Spinal cord (tissue), 10 donors: ENCODE measurements around the gene NUFIP1. TPM values are rescaled to one million over a fixed set of nuclear protein-coding genes. Genes with fewer than 3 reads are reported as not detected.
A peak's percentile ranks its signal among the peaks of the same experiment; 100 is the strongest.

Source experiments
- DNase-seq, 6 donors: peaks; one replicate each; pipeline versions ENCODE4 v3.0.0 to v3.0.0-alpha.2; 2013 to 2015; ENCODE audit warnings: low spot score in 6 of 6, low read depth in 4 of 6
- H3K27ac ChIP-seq: one replicate; pipeline ENCODE4 v1.5.1; 2013; ENCODE audit warnings: low read depth, low read length, control low read depth
- H3K27me3 ChIP-seq: one replicate; pipeline ENCODE4 v1.6.1; 2013; ENCODE audit warnings: low read length; ENCODE audit not compliant: control insufficient read depth, insufficient read depth
- H3K36me3 ChIP-seq: one replicate; pipeline ENCODE4 v1.6.1; 2013; ENCODE audit warnings: low read length; ENCODE audit not compliant: control insufficient read depth, insufficient read depth
- H3K4me1 ChIP-seq: one replicate; pipeline ENCODE4 v1.6.1; 2013; ENCODE audit warnings: low read length; ENCODE audit not compliant: control insufficient read depth, insufficient read depth
- H3K4me3 ChIP-seq: one replicate; pipeline ENCODE4 v1.5.1; 2013; ENCODE audit warnings: low read depth, low read length, control low read depth
- H3K9me3 ChIP-seq: one replicate; pipeline ENCODE4 v1.6.1; 2013; ENCODE audit warnings: low read length; ENCODE audit not compliant: control insufficient read depth, insufficient read depth
- WGBS: methylation state at CpG from one replicate; pipeline ENCODE4 v1.1.5; 2013; ENCODE audit warnings: missing lambda C conversion rate; ENCODE audit not compliant: insufficient coverage; 5-methylcytosine and 5-hydroxymethylcytosine counted together
- polyA plus RNA-seq, 2 donors: library from polyadenylated mRNA; unstranded; fragments of 120-200 nt; gene quantifications; one replicate each; pipeline ENCODE4 v1.2.1, GENCODE V29; 2013; ENCODE audit not compliant: insufficient read length in 2 of 2
- total RNA-seq, 2 donors: library from RNA; depleted of rRNA in 1 of 2; stranded (reverse); fragments of 120-200 nt in 1 of 2; fragments of >200 nt in 1 of 2; gene quantifications; one replicate each; pipeline versions ENCODE4 v1.2.3 to v1.2.4, GENCODE V29; 2013 to 2014
- donor health status: healthy.

Gene NUFIP1
- total and polyA plus RNA-seq, 4 donors: 4.5 to 10.8 (median 7.7) TPM

DNA sequence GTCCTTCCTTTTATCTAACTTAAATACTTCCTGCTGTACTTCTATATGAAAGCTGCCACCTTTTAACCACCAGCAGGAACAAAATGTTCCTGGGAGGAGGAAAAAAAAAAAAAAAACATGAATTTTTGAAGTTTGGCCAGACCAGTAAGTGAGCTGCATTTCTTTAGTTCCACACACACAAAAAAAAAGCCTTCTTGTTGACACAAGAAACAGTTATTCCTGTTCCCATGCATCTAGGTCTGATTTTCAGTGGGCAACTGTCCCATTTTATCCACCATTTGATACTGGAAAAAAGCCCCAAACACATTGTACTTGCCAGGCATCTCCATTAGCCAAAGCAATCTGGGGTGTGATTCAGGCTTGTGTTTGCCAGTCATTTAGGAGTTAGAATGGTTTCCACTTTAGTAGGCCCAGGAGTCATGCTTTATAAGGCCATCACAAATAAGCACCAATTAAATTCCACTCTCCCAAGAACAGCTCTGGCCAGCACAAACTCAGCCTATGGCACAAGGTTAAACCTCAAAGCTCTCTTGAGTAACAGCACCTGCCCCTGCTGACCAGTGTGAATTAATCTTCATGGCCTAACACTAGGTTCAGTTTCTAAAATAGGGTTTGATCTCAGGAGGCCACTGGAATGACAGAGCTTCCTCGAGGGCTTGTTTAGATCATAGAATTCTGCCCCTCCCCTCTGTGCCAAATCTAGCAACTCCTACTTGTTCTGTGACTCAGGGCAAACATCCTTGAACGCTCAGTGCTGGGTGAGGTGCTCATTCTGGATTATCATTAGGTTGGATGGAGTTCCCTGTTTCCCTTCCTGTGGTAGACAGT lies 67.1 kb downstream of the NUFIP1 start:
- H3K36me3 ChIP-seq: no peaks in the 10 kb centered on the region
- WGBS: no CpG with 5 or more reads among the region's 2 CpGs
- H3K4me1 ChIP-seq: peaks cover 20% of the 10 kb centered on the region
- no peak overlapping the region for H3K4me3 ChIP-seq
- H3K27ac ChIP-seq: no peak overlapping the region
- no peaks in the 10 kb centered on the region for H3K9me3 ChIP-seq
- DNase-seq: peak in 2 of 6 donors; percentile 69 to 89
- no peaks in the 10 kb centered on the region for H3K27me3 ChIP-seq

DNA sequence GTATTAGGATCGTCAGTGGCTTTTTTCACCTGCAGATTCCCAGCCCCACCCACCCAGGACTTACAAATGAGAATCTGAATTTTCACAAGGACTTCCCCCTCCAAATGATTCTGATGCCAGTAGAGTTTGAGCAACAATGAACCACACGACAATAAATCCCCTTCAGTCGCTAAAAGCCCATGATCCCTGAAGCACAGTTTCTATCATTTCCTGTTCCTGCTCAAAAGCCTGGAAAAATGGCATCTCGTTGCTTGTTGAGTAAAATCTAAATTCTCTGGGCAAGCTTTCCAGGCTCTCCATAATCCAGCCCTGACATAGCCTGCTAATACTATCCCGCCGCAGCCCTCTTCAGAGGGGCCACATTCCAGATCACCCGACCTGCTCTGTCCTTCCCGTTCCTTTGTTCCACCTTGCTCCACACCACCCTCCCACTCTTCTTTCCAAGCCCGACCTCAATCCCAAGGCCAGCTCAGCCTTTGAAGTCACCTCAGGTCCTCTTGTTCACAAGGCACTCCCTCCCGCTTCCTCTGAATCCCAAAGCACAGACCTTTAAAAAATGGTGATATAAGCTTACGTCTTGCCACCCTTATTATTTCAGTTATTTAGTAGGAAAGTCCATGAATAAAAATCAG lies 67.9 kb downstream of the NUFIP1 start:
- no peaks in the 10 kb centered on the region for H3K27me3 ChIP-seq
- DNase-seq: no peak
- no peak overlapping the region for H3K4me3 ChIP-seq
- H3K4me1 ChIP-seq: peaks cover 20% of the 10 kb centered on the region
- H3K27ac ChIP-seq: no peak overlapping the region
- no peaks in the 10 kb centered on the region for H3K36me3 ChIP-seq
- H3K9me3 ChIP-seq: no peaks in the 10 kb centered on the region
- WGBS: 52% methylated on average over 7 of the region's 11 CpGs

DNA sequence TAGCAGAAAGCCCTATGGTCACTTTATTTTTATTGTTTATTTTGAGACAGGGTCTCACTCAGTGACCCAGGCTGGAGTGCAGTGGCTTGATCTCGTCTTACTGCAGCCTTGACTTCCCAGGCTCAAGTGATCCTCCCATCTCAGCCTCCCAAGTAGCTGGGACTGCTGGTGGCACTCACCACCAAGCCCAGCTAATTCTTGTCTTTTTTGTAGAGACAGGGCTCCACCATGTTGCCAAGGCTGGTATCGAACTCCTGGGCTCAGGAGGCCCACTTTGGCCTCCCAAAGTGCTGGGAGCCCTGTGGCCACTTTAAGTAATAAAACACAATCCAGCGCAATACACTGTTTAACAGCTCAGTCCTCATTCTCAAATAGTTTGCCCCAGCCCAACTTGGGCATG lies 69.3 kb downstream of the NUFIP1 start:
- H3K4me3 ChIP-seq: no peak overlapping the region
- DNase-seq: no peak
- H3K27ac ChIP-seq: no peak overlapping the region
- 95% methylated on average over 3 of the region's 3 CpGs for WGBS
- peaks cover 20% of the 10 kb centered on the region for H3K4me1 ChIP-seq
- H3K36me3 ChIP-seq: no peaks in the 10 kb centered on the region
- H3K27me3 ChIP-seq: no peaks in the 10 kb centered on the region
- no peaks in the 10 kb centered on the region for H3K9me3 ChIP-seq

DNA sequence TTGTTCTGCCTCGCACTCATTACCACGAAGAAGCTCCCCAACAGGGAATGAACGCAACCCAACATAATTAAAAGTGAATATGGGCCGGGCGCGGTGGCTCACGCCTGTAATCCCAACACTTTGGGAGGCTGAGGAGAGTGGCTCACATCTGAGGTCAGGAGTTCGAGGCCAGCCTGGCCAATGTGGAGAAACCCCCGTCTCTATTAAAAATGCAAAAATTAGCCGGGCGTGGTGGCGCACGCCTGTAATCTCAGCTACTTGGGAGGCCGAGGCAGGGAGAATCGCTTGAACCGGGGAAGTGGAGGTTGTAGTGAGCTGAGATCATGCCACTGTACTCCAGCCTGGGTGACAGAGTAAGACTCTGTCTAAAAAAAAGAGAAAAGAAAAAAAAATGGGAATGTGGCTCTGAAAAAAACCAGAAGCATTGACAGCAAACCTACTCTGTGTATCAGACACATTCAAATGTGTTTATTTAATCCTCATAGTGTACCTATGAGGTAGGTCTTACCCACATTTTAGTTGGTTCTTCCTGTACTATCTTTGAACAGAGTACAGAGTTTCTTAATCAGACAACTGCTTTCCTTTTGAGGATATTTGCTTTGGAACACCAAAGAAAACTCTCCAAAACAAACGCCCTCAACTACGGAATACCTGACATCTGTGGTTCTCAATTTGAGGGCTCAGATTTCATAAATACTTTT lies 70.0 kb downstream of the NUFIP1 start:
- Histone ChIP-seq H3K4me3 (peak overlapping the region; percentile 73), H3K27me3 (no peaks in the 10 kb centered on the region), H3K27ac (peak overlapping the region; percentile 98), H3K4me1 (peaks cover 20% of the 10 kb centered on the region), H3K36me3 (no peaks in the 10 kb centered on the region), H3K9me3 (no peaks in the 10 kb centered on the region)
- no peak for DNase-seq
- 98% methylated on average over 16 of the region's 18 CpGs for WGBS

GRCh38 chr13:44918326-44919103 lies 70.8 kb downstream of the NUFIP1 start:
- peak in 1 of 6 donors; percentile 80 for DNase-seq
- peak overlapping the region; percentile 73 for H3K4me3 ChIP-seq
- H3K27ac ChIP-seq: peak overlapping the region; percentile 98
- H3K27me3 ChIP-seq: no peaks in the 10 kb centered on the region
- no peaks in the 10 kb centered on the region for H3K9me3 ChIP-seq
- H3K4me1 ChIP-seq: peaks cover 20% of the 10 kb centered on the region
- no peaks in the 10 kb centered on the region for H3K36me3 ChIP-seq
- 9% methylated on average over 23 of the region's 26 CpGs for WGBS

GRCh38 chr13:44917589-44918325 lies 71.5 kb downstream of the NUFIP1 start:
- under 1% methylated on average over 40 of the region's 41 CpGs for WGBS
- Histone ChIP-seq H3K9me3 (no peaks in the 10 kb centered on the region), H3K4me3 (peak overlapping the region; percentile 73), H3K36me3 (no peaks in the 10 kb centered on the region), H3K27ac (peak overlapping the region; percentile 98), H3K27me3 (no peaks in the 10 kb centered on the region), H3K4me1 (peaks cover 20% of the 10 kb centered on the region)
- DNase-seq: peak; percentile 98 to 100 (median 98)

DNA sequence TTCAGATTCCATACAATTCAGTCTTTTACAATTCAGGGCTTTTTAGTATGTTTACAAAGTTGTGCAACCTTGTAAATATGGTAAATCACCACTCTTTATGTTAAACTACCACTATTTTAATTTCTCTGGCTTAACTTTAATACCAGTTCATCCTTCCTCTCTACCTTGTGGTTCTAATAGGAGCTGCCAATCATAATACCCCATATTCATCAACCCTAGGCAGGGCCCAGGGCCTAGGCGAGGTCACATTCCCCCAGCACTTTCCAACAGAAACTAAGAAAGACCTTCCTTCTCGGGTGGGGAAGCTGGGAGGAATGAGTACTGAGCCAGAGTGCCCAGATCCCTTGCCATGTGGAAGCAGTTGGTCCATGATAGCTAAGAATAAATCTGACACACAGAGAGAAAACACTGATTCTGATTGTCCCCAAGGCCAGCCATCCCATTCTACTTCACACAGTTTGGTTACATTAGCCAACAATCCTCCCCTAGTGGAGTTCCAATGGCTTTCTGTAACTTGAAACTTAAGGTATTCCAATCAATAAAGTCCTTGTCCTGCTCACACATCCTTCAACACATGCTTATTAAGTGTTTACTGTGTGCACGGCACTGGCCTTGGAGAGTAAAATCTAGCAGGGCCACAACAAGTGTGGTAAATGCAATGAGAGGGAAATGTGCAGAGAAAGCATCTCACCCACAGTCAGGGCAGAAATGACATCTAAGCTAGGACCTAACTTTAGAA lies 76.8 kb downstream of the NUFIP1 start:
- H3K27ac ChIP-seq: no peak overlapping the region
- H3K4me1 ChIP-seq: peaks cover 5% of the 10 kb centered on the region
- H3K9me3 ChIP-seq: no peaks in the 10 kb centered on the region
- no peak overlapping the region for H3K4me3 ChIP-seq
- no peaks in the 10 kb centered on the region for H3K27me3 ChIP-seq
- H3K36me3 ChIP-seq: no peaks in the 10 kb centered on the region
- no peak for DNase-seq
- no CpG with 5 or more reads among the region's 3 CpGs for WGBS

DNA sequence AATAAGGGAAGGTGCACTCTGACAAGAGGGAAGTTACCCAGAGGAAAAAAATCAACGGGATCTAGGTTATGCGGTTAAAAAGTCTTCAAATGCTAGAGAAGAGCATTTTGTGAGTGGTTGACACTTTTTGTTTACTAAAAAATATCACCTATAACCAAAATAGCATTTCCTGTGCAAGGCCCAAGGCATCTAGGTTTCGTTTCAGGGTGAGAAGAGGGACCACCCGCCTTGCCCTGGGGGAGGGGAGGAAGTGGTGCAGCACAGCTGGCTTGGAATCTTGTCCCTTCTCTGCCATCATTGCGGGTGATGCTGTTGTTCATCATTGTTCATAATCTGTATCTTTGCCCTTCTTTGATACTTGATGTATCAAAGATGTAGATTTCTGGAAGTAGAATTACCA lies 80.6 kb downstream of the NUFIP1 start:
- no peak overlapping the region for H3K27ac ChIP-seq
- no peaks in the 10 kb centered on the region for H3K9me3 ChIP-seq
- peaks cover 33% of the 10 kb centered on the region for H3K4me1 ChIP-seq
- DNase-seq: no peak
- no peaks in the 10 kb centered on the region for H3K27me3 ChIP-seq
- WGBS: 80% methylated on average over 1 of the region's 5 CpGs
- no peaks in the 10 kb centered on the region for H3K36me3 ChIP-seq
- no peak overlapping the region for H3K4me3 ChIP-seq
